ENCODE measurements around the gene LRCH1.

The LRCH1 gene

GRCh38 chr13:46667687-46668281 is 114.8 kb downstream of the LRCH1 start:
- Histone ChIP-seq H2AFZ (ENCODE audit: low read depth, low read length) (no peak overlapping the region), H3K36me3 (ENCODE audit: insufficient read depth, low read length) (peaks cover 6% of the 10 kb centered on the region), H3K4me1 (ENCODE audit: insufficient read depth, low read length) (peaks cover under 1% of the 10 kb centered on the region), H3K4me3 (ENCODE audit: low read length) (no peak overlapping the region), H3K9me3 (ENCODE audit: low read length) (no peaks in the 10 kb centered on the region), H3K27me3 (ENCODE audit: insufficient read depth, low read length) (no peaks in the 10 kb centered on the region)

- no peaks in the 10 kb centered on the region for H3K27me3 ChIP-seq (ENCODE audit: insufficient read depth, low read length)
- no peak overlapping the region for H2AFZ ChIP-seq (ENCODE audit: low read depth, low read length)
- H3K4me1 ChIP-seq (ENCODE audit: insufficient read depth, low read length) = no peaks in the 10 kb centered on the region
- no peak overlapping the region for H3K4me3 ChIP-seq (ENCODE audit: low read length)
- H3K36me3 ChIP-seq (ENCODE audit: insufficient read depth, low read length) = peaks cover 6% of the 10 kb centered on the region
- H3K9me3 ChIP-seq (ENCODE audit: low read length) = no peaks in the 10 kb centered on the region
Measured at GRCh38 chr13:46668302-46668720, 115.3 kb downstream of the LRCH1 start.

- H3K36me3 ChIP-seq (ENCODE audit: insufficient read depth, low read length) = peaks cover 6% of the 10 kb centered on the region
- no peak overlapping the region for H3K4me3 ChIP-seq (ENCODE audit: low read length)
- no peaks in the 10 kb centered on the region for H3K27me3 ChIP-seq (ENCODE audit: insufficient read depth, low read length)
- H2AFZ ChIP-seq (ENCODE audit: low read depth, low read length) = no peak overlapping the region
- H3K4me1 ChIP-seq (ENCODE audit: insufficient read depth, low read length) = no peaks in the 10 kb centered on the region
- H3K9me3 ChIP-seq (ENCODE audit: low read length) = no peaks in the 10 kb centered on the region
Measured at GRCh38 chr13:46668931-46669525, 116.1 kb downstream of the LRCH1 start.

GRCh38 chr13:46672338-46673090 is 119.5 kb downstream of the LRCH1 start:
- Histone ChIP-seq H3K9me3 (ENCODE audit: low read length) (no peaks in the 10 kb centered on the region), H3K27me3 (ENCODE audit: insufficient read depth, low read length) (no peaks in the 10 kb centered on the region)

GRCh38 chr13:46675016-46675415 is 122.0 kb downstream of the LRCH1 start:
- H2AFZ ChIP-seq (ENCODE audit: low read depth, low read length) = no peak overlapping the region
- peaks cover 4% of the 10 kb centered on the region for H3K36me3 ChIP-seq (ENCODE audit: insufficient read depth, low read length)
- no peaks in the 10 kb centered on the region for H3K27me3 ChIP-seq (ENCODE audit: insufficient read depth, low read length)
- H3K4me3 ChIP-seq (ENCODE audit: low read length) = no peak overlapping the region
- H3K4me1 ChIP-seq (ENCODE audit: insufficient read depth, low read length) = no peaks in the 10 kb centered on the region
- H3K9me3 ChIP-seq (ENCODE audit: low read length) = no peaks in the 10 kb centered on the region

More at GRCh38 chr13:46672338-46673090, 119.5 kb downstream of the LRCH1 start:
- Histone ChIP-seq H3K36me3 (ENCODE audit: insufficient read depth, low read length) (peaks cover 6% of the 10 kb centered on the region), H3K4me1 (ENCODE audit: insufficient read depth, low read length) (no peaks in the 10 kb centered on the region), H2AFZ (ENCODE audit: low read depth, low read length) (no peak overlapping the region), H3K4me3 (ENCODE audit: low read length) (no peak overlapping the region)

- H3K36me3 ChIP-seq (ENCODE audit: insufficient read depth, low read length) = no peaks in the 10 kb centered on the region
- no peaks in the 10 kb centered on the region for H3K27me3 ChIP-seq (ENCODE audit: insufficient read depth, low read length)
- H3K4me1 ChIP-seq (ENCODE audit: insufficient read depth, low read length) = no peaks in the 10 kb centered on the region
Measured at GRCh38 chr13:46676378-46676725, 123.4 kb downstream of the LRCH1 start.

GRCh38 chr13:46679369-46680120 is 126.6 kb downstream of the LRCH1 start:
- H3K4me3 ChIP-seq (ENCODE audit: low read length) = no peak overlapping the region
- H3K9me3 ChIP-seq (ENCODE audit: low read length) = no peaks in the 10 kb centered on the region
- no peak overlapping the region for H2AFZ ChIP-seq (ENCODE audit: low read depth, low read length)
- H3K36me3 ChIP-seq (ENCODE audit: insufficient read depth, low read length) = no peaks in the 10 kb centered on the region
- peaks cover 3% of the 10 kb centered on the region for H3K4me1 ChIP-seq (ENCODE audit: insufficient read depth, low read length)
- H3K27me3 ChIP-seq (ENCODE audit: insufficient read depth, low read length) = no peaks in the 10 kb centered on the region

More at GRCh38 chr13:46676378-46676725, 123.4 kb downstream of the LRCH1 start:
- no peaks in the 10 kb centered on the region for H3K9me3 ChIP-seq (ENCODE audit: low read length)
- H3K4me3 ChIP-seq (ENCODE audit: low read length) = no peak overlapping the region
- no peak overlapping the region for H2AFZ ChIP-seq (ENCODE audit: low read depth, low read length)

- H3K4me3 ChIP-seq (ENCODE audit: low read length) = no peak overlapping the region
- H3K36me3 ChIP-seq (ENCODE audit: insufficient read depth, low read length) = no peaks in the 10 kb centered on the region
- H3K27me3 ChIP-seq (ENCODE audit: insufficient read depth, low read length) = no peaks in the 10 kb centered on the region
- H3K4me1 ChIP-seq (ENCODE audit: insufficient read depth, low read length) = peaks cover 25% of the 10 kb centered on the region
- H3K9me3 ChIP-seq (ENCODE audit: low read length) = no peaks in the 10 kb centered on the region
- H2AFZ ChIP-seq (ENCODE audit: low read depth, low read length) = no peak overlapping the region
Measured at GRCh38 chr13:46682015-46682414, 129.0 kb downstream of the LRCH1 start.

GRCh38 chr13:46682707-46683106 is 129.7 kb downstream of the LRCH1 start:
- no peak overlapping the region for H3K4me3 ChIP-seq (ENCODE audit: low read length)
- H3K9me3 ChIP-seq (ENCODE audit: low read length) = no peaks in the 10 kb centered on the region
- no peak overlapping the region for H2AFZ ChIP-seq (ENCODE audit: low read depth, low read length)
- H3K27me3 ChIP-seq (ENCODE audit: insufficient read depth, low read length) = no peaks in the 10 kb centered on the region
- peaks cover 32% of the 10 kb centered on the region for H3K4me1 ChIP-seq (ENCODE audit: insufficient read depth, low read length)
- H3K36me3 ChIP-seq (ENCODE audit: insufficient read depth, low read length) = no peaks in the 10 kb centered on the region

GRCh38 chr13:46683676-46684260 is 130.8 kb downstream of the LRCH1 start:
- Histone ChIP-seq H3K27me3 (ENCODE audit: insufficient read depth, low read length) (no peaks in the 10 kb centered on the region), H3K4me3 (ENCODE audit: low read length) (no peak overlapping the region), H3K9me3 (ENCODE audit: low read length) (no peaks in the 10 kb centered on the region), H3K36me3 (ENCODE audit: insufficient read depth, low read length) (no peaks in the 10 kb centered on the region), H3K4me1 (ENCODE audit: insufficient read depth, low read length) (peaks cover 34% of the 10 kb centered on the region), H2AFZ (ENCODE audit: low read depth, low read length) (no peak overlapping the region)

- no peaks in the 10 kb centered on the region for H3K36me3 ChIP-seq (ENCODE audit: insufficient read depth, low read length)
- H3K27me3 ChIP-seq (ENCODE audit: insufficient read depth, low read length) = no peaks in the 10 kb centered on the region
- H3K9me3 ChIP-seq (ENCODE audit: low read length) = no peaks in the 10 kb centered on the region
- H3K4me1 ChIP-seq (ENCODE audit: insufficient read depth, low read length) = peaks cover 34% of the 10 kb centered on the region
- H2AFZ ChIP-seq (ENCODE audit: low read depth, low read length) = no peak overlapping the region
- no peak overlapping the region for H3K4me3 ChIP-seq (ENCODE audit: low read length)
Measured at GRCh38 chr13:46684287-46685001, 131.5 kb downstream of the LRCH1 start.

- Histone ChIP-seq H3K9me3 (ENCODE audit: low read length) (no peaks in the 10 kb centered on the region), H3K4me1 (ENCODE audit: insufficient read depth, low read length) (peaks cover 34% of the 10 kb centered on the region), H3K27me3 (ENCODE audit: insufficient read depth, low read length) (no peaks in the 10 kb centered on the region), H2AFZ (ENCODE audit: low read depth, low read length) (no peak overlapping the region), H3K36me3 (ENCODE audit: insufficient read depth, low read length) (no peaks in the 10 kb centered on the region), H3K4me3 (ENCODE audit: low read length) (no peak overlapping the region)
Measured at GRCh38 chr13:46685006-46685730, 132.2 kb downstream of the LRCH1 start.

Measured in neuron (in vitro differentiated cells).